ENCODE results near the gene TRNT1. TPM values are rescaled to one million over a fixed set of nuclear protein-coding genes. Genes with fewer than 3 reads are reported as not detected.

TRNT1 gene
- 10.0 and 15.4 TPM in 2 replicates for total RNA-seq

DNA sequence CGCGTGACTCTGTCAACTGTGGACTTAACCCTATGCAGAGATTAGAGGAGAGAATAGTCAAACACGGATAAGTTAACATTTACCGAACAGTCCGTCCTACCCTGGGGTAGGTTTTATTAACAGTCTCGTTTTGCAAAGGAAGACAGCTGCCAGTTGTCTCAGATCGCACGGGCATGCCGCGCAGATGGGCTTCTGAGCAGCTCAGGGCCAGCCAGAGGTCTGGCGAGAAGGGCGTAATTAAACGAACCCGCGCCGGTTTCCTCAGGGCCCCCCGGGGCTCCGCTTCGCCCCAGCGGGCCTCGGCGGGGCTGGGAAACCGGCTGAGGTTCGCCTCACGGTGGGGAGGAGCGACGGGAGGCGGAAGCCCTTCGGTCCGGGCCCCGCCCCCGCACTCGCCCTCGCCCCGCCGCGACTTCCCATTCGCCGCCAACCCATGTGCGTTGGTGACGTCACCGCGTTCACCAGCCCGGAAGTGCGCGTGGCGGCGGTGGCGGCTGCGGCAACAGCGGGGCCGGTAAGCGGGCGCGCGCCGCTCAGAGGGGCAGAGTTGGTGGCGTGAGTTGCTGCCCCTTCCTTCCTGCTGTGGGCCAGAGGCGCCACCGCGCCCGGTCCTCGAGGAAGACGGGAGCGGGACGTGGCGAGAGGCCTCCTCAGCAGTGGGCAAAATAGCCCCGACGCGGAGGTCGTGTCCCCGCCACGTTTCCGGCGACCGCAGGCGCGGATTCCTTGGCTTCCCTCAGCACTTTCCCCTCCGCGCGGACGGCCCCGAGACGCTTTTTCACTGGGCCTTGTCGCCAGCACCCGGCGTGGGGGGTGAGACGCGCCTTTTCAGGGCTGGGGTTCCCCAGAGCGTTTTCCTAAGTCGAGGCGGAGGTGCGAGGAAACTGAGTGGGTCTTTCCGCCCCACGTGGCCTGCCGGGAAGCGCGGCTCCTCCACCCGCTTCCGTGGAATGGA lies at the start of gene TRNT1:
Gene TRNT1, plus strand, starts transcription at position 464 of the 955 bp plus-strand sequence. CDS start 2,101 bp downstream, outside the sequence.
- DNase-seq (ENCODE audit: extremely low read depth, low read depth, low spot score), result peak; percentile 31

DNA sequence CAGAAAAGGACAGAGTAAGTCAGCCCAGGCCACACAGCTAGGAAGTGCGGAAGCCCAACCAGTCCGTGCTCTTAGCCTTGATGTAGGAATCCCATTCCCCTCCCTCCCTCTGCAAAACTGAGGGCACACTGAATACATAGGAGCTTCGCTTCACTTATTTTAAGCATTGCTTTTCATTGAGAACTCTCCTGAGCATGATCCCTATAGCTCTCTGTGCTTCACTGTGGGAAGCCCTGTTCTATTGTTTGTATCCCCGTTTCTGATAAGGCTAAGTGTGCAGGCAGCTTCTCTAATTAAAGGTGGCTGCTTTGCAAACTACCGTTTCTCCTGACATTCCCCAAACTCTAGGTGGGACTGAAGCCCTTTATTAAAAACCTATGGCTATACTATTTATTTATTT lies 46.4 kb upstream of the TRNT1 start:
- DNase-seq (ENCODE audit: extremely low read depth, low read depth, low spot score), result no peak

DNA sequence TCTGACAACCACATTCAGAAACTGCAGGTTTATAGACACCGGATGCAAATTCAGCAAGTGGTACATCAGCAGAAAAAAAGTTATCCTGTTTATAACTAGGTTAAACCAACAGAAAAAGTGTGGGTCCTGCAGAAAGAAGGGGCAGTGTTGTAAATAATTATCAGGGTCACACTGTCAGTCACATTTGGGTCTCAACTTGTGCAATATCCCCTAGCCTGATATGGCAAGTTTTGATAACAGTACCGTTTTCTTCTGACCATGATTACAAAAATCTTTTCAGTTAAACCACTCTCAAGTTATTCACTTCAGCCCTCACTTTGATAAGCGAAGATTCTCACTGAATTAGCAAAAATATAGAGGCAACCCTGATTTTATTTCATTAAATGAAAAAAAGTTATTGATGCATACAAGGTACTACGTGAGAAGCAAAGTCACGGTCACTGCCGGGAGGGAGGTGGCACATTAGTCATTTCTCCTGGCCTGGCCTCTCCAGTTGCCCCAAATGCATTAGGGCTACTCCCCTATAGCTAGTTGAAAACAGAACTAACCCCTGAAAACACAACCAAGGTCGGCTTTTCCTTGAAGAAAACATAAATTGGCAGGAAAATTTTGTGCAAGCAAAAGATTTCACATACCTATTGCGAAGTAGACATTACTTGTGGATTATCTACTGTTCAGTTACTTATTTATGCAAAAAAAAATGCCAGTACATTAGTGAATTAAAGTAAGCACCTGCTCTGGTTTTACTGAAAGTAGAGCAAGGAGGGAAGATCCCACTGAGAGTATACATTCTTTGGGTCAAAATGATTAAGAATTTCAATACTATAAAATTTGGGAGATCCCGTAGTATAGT lies 45.1 kb upstream of the TRNT1 start:
- no peak for DNase-seq (ENCODE audit: extremely low read depth, low read depth, low spot score)

DNA sequence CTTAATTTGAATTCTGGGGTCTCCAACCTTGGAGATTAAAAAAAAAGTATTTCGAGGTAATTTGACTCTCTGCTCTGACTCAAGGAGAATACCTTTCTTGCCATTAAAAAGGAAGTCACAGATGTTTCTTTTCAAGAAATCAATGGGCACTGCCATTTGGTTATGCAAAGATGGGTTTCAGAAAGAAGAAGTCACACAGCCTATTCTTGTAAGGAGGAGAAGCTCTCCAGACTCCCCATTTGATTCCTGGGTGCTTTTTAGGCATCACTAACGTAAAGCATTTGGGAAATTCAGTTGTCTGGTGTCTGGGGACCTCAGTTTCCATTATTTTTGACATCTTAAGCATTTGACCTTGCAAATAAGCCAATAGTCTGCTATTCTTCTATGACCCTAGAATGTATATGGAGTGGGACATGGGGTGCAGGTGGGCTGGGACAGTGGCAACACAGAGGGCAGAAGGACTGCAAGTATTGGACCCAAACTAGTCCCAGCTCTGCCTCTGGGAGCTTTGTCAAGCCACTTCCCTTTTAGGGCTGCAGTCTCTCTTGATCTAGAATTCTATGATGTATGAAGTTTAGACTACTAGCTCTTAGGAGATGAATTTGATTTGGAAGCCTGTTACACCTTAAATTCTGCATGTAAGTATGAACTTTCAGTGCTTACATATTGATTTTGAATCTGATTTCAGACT lies 44.4 kb upstream of the TRNT1 start:
- DNase-seq (ENCODE audit: extremely low read depth, low read depth, low spot score), result no peak

DNA sequence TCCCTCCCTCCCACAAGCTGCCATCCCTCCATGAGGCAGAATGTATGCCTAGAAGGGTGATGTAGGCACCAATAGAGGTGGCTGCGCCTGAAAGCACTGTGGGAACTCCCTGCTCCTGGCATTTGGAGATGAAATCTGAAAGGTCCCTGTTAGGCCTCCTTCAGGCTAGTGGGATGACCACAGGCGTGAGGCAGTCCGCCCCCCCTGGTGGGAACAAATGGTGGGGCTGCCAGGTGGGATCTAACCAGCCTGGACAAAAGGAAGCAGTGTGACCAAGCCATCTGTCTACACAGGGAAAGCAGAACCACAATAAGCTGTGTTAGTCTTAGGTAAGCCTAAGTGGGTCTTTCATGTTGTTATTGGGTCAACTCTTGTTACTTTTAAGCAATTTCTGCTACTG lies 41.9 kb upstream of the TRNT1 start:
- DNase-seq (ENCODE audit: extremely low read depth, low read depth, low spot score), result no peak

DNA sequence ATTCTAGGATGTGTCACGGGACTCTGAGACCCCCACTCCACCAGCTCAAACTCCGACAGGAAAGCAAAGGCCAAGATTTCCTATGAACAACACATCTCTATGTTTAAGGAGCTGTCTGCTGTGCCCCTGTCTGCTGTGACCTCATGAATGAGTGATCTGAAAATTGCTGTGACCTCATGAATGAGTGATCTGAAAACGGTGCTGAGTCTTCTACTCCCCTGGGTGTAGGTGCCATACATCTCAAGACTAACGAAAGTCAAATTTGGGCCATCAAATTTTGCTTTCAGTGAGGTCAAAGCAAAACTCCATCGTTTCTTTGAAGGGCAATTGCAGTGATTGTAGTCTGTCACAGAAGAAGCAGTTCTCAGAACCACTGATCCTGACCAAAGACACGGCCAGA lies 41.0 kb upstream of the TRNT1 start:
- DNase-seq (ENCODE audit: extremely low read depth, low read depth, low spot score), result no peak

DNA sequence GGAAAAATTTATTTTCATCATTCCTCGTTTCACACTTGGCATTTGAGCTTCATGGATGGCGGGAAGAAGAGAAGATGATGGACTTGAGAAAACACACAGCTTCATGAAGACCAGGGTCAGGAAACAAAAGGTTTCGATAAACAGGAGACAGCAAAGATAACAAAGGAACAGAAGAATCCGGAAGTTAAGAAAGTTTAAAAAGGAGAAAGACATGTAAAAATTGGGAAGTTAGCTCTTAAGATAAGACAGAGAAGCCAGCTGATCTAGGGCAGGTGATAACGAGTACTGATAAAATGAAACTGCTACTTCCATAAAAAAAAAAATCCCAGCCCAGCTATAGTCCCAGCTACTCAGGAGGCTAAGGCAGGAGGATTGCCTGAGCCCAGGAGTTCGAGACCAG lies 40.5 kb upstream of the TRNT1 start:
- no peak for DNase-seq (ENCODE audit: extremely low read depth, low read depth, low spot score)

DNA sequence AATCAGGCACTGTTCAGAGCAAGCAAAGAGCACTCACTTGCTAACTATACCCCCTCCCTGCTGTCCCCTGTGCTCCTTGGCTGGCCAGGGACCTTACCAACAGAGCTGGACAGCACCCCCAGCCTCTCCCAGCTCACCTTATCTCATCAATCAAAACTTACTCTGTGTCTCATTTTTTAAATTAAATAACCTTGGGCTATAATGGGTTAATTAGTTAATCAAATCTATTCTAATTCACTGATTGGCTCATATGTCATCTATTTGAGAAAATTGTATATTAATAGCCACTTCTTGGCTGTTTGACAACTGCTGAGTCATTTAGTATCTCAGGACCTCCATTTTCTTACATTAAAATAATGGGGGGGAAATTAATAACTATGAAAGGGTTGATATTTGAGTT lies 39.5 kb upstream of the TRNT1 start:
- no peak for DNase-seq (ENCODE audit: extremely low read depth, low read depth, low spot score)

DNA sequence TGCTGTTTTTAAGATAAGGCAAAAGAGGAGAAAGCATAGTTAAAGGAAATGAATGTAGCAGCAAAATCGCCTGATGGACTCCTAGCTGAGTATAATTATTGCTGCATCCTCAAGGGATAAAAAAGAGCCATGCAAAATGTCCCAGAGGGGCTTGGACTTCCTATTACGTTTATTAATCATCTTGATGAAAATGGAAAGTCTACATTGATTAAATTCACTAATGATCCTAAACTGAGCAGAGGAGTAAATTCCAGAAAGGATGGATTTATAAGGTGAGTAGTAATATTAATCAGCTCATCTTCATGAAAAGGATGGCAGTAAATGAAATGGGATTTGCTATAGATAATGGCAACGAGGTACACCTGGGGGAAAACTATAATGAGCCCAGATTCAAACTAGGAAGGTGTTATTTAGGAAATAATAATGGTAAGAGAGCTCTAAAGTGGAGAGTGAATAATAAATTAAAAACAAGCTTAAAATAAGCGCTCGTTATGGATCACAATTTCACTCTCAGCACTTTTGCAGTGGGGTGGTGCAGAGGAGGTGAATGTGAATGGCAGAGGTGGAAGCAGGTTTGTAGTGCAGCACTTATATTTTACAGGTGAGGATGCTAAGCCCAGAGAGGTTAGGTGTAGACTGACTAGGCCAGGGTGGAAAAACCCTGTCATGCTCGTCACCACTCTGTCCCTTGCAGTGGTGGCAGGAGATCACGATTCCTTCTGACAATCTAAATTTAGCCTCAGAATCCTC lies 38.8 kb upstream of the TRNT1 start:
- no peak for DNase-seq (ENCODE audit: extremely low read depth, low read depth, low spot score)

DNA sequence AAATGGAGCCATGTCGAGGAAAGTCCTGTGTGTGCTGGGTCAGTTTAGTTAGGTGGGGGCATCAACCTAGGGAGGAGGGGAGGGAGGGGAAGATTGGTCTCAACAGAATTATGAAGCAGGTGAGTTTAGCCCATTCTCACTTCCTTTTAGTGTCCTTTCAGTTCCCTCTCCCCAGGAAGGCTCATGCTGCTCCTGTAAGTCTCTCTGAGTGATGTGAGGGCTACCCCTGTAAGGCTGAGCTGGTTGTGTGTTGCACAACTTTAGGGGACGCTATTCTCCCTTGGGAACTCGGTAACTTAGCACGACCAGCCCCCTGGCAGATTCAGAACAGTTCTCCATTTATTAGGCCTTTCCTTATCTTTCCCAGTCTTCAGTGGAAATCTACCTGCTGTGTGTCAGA lies 37.7 kb upstream of the TRNT1 start:
- no peak for DNase-seq (ENCODE audit: extremely low read depth, low read depth, low spot score)

DNA sequence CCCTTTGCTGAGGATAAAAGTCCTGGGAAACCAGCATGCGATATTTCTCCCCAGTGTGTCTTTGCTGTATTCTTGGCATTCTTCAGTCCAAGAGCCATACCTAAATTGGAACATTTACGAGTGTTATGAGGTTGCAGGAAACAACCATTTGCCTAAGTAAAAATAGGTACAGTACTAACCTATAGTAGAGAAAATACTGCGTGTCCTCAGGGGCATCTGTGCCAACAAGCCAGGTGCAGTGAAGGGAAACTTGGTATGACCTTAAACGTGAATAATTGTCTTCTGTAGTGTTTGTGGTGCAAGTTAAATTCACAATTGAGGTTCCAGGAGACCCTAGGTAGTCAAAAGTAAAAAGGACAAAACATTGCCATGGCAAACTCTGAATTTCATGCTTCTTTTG lies 28.8 kb upstream of the TRNT1 start:
- DNase-seq (ENCODE audit: extremely low read depth, low read depth, low spot score), result no peak

DNA sequence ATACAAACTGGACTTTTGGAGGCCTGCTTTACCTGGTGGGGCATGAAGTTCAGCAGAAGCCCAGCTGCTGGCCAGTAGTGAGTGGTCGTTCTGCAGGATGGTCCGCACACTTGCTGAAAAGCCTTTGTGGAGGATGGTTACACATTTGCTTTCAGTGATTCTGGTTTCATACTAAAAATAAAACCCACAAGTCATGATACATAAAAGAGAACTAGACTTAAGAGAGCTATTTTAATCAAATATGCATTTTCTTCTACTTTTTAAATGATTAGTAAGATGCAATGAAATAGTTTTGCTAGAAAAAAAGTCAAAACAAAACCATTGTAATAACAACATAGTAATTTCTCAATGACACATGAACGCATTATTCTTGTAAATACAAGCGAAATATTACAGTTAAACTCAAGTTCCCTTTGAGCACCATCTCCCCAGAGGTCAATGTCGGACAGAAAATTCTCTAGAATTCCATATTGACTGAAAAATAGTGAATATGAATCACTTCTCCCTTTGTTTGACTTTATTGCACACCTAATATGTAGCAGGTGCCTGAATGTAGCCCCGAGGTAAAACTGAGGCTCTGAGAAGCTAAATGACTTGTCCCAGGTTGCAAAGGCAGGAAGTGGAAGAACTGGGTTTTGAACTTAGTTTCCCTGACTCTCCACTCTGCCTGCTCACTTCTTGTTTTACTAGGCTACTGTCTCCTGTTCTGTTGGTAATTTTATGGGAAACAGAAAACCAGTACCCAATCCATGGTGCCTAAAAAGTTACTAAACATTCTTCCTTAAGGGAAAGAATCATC lies 24.9 kb upstream of the TRNT1 start:
- DNase-seq (ENCODE audit: extremely low read depth, low read depth, low spot score), result no peak

DNA sequence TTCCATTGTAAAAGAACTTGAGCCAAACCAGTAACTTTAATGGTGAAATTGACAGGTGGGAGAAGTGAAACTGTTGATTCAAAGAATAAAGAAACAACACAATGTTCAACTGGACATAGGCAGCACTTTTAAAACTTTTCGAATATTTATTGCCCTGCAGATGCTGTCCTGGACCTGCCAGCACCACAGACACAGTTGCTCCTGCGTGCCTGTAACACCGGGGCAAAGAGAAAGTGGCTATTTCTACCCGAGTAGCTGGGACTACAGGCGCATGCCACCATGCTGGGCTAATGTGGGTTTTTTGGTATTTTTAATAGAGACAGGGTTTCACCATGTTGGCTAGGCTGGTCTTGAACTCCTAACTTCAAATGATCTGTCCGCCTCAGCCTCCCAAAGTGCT lies 24.0 kb upstream of the TRNT1 start:
- DNase-seq (ENCODE audit: extremely low read depth, low read depth, low spot score), result no peak

DNA sequence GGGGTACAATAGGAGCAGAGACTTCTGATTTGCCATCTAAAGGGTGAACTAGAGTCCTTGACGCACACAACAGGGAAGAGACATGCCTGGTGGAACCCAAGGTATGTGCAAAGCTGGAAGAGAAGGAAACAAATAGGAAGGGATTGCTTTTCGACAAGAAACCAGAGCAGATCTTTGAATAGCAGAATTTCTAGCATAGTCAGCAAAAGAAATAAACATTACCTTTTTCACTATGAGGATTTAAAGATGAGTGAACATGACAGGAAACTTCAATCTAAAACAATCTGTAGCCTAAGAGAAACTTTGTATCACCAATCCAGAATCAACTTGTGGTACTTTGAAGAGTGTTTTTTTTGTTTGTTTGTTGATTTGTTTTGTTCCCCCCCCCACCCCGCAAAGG lies 21.5 kb upstream of the TRNT1 start:
- DNase-seq (ENCODE audit: extremely low read depth, low read depth, low spot score), result no peak

DNA sequence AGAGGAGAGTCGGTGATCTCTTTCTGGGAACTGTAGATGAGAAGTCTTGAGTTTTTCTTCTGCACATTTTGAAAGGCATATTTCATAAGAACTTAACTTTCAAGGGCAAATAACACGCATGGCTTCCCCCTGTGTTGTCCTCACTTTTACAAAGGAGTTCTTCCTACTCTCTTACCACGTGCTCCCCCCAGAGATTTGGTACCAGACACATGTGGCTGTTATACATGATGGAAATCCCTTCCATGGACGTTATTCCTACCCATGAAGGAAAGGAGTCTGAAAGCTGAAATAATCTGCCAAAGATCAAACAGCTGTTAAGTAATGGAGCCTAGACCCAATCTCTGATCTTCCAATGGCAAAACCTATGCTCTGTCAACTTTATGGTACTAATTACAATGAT lies 20.9 kb upstream of the TRNT1 start:
- no peak for DNase-seq (ENCODE audit: extremely low read depth, low read depth, low spot score)

DNA sequence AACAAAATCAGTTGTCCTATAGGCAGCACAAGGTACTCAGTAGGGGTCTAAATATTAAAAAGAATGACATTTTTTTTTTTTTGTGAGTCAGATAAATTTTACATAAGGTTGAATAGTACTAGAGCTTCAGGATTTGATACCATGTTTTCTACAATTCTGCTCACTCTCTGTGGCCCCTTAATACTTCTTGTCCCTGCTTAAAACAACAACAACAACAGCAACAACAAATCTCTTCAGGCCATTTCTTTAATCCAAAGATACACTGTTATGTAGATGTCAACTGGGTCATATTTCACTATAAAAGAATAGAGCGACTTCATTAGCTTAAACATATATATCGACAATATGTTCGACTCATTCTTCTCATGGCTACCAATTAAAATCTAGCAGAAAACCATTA lies 19.6 kb upstream of the TRNT1 start:
- no peak for DNase-seq (ENCODE audit: extremely low read depth, low read depth, low spot score)

DNA sequence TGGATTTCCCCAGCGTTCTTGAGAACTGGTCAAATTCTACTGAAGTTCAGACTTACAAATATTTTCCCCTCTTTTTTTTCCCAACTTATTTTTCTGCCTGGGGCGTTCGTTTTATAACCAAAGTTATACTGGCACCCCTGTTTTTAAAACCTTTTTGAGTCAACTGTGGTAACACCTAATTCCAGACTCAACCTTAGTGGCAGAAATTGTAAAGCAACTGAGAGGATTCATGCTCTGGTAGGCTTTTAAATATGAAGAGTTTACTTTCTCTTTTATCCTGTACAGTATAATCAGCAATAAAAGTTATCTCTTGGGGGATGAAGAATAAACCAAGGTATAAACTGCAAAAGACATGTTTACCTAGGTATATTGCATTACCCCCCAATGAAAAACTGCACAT lies 18.9 kb upstream of the TRNT1 start:
- no peak for DNase-seq (ENCODE audit: extremely low read depth, low read depth, low spot score)

DNA sequence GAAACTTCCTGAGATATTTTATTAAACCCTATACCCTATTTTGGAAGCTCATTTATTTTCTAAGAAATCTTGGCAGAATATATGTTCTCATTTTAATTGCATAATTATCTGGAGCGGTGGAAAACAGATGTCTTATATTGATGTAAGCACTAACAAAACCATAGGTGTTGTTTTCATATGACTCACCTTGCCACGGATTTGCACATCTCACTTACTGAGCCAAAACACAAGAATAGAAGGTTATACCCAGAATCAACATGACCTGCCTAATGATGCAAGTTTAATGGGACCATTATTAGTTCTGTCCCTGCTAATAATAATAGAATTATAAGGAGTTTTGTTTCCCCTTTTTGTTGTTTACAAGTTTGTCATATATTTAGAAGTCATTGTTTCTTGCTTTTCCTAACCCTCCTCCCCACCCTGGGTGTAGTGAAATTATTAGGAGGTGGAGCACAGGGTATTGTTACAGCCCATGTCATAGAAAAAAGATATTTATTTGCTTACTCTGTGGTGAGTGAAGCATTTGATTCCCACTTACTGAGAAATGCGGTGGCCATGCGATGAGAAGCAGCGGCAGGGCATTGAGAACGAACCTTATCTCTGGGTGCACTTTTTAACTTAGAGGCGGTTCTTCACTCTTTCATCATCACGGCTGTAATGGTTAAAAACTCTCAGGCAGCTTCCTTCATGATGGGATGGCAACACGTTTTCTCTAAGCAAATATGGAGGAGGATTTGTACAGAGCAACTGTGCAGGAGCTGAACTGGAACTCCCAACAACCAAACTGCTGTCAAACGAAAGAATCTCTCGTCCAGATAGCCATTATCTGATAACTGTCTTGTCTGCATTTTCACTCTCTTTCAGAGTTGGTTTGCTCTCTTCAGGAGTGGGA lies 17.1 kb upstream of the TRNT1 start:
- DNase-seq (ENCODE audit: extremely low read depth, low read depth, low spot score), result no peak

DNA sequence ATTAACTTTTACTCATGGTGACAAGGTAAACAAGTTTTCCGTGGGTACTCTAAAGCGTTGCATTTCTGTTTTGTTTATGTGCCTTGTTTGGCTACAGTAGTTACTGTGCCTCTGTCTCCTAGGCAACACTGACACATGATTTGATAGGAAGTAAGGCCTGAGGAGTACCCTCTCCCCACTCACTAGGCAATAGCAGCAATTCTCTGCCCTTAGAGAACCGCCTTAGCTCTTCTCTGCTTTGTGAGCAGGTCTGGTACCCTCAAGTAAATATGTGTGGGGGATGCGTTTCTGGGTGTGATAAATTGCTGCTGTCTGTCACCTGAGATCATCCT lies 16.5 kb upstream of the TRNT1 start, which contains the start of gene IL5RA:
Gene IL5RA, minus strand, starts transcription at position 76 of the 332 bp plus-strand sequence. CDS start 5,390 bp downstream, outside the sequence.
- no peak for DNase-seq (ENCODE audit: extremely low read depth, low read depth, low spot score)

Measured in glomerular endothelial cell (primary cell).